ENCODE data around the gene EN1. TPM values are rescaled to one million over a fixed set of nuclear protein-coding genes. Genes with fewer than 3 reads are reported as not detected.

The EN1 gene
- polyA plus RNA-seq, 2 of the 4 experiments (the other 2 are of a cell fraction), result 0.06 to 0.92 TPM

GRCh38 chr2:118806797-118807667, 40.4 kb downstream of the EN1 start:
- FAIRE-seq (no peak), ATAC-seq (no peak)
- CTCF ChIA-PET, result interaction anchor here (1.2 to 1.4 kb wide), 3 partner anchors 10 to 17 kb away, joined by 3 to 4 read pairs (median 3); no protein-coding TSS in a partner anchor

GRCh38 chr2:118805064-118805690, 42.3 kb downstream of the EN1 start:
- WGBS (ENCODE audit: missing lambda C conversion rate), result 77% methylated on average over 9 of the region's 9 CpGs
- no peaks in the 10 kb centered on the region for H3K4me1 ChIP-seq
- no peak overlapping the region for H3K4me3 ChIP-seq
- POLR2A ChIA-PET, result no interaction called here
- H3K9me3 ChIP-seq, result no peaks in the 10 kb centered on the region
- DNase-seq (ENCODE audit: low read depth in 1 of 2, low spot score in 1 of 2), result no peak
- FAIRE-seq, result no peak
- CTCF ChIA-PET, result no interaction called here
- no peak overlapping the region for H3K27ac ChIP-seq
- ATAC-seq, result no peak
- H3K4me2 ChIP-seq, result no peak overlapping the region
- TF ChIP-seq EHF (CRISPR knock-in tag; IDR thresholded peaks at IDR 0.05), result no peak
- TF ChIP-seq EHMT2 (IDR thresholded peaks at IDR 0.05; ENCODE audit: low read depth), result no peak
- TF ChIP-seq MAZ (IDR thresholded peaks at IDR 0.05; ENCODE audit: borderline replicate concordance, low read depth, low read length), result no peak
- TF ChIP-seq, protein P1, sequence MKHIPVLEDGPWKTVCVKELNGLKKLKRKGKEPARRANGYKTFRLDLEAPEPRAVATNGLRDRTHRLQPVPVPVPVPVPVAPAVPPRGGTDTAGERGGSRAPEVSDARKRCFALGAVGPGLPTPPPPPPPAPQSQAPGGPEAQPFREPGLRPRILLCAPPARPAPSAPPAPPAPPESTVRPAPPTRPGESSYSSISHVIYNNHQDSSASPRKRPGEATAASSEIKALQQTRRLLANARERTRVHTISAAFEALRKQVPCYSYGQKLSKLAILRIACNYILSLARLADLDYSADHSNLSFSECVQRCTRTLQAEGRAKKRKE (CRISPR knock-in tag; IDR thresholded peaks at IDR 0.05; ENCODE audit: low read depth), result no peak
- TF ChIP-seq HEYL (CRISPR knock-in tag; IDR thresholded peaks at IDR 0.05), result no peak
- TF ChIP-seq FOSL2 (IDR thresholded peaks at IDR 0.05), result no peak
- TF ChIP-seq FOSL2 (CRISPR knock-in tag; IDR thresholded peaks at IDR 0.05), result no peak
- TF ChIP-seq RCOR1 (IDR thresholded peaks at IDR 0.05; ENCODE audit: low read depth, low read length), result no peak
- TF ChIP-seq TP53 (CRISPR knock-in tag; IDR thresholded peaks at IDR 0.05), result no peak
- TF ChIP-seq SMC3 (IDR thresholded peaks at IDR 0.05), result no peak
- no peak for TF ChIP-seq EP300 (IDR thresholded peaks at IDR 0.05)
- TF ChIP-seq ZNF302 (CRISPR knock-in tag; IDR thresholded peaks at IDR 0.05), result no peak

More at GRCh38 chr2:118806797-118807667, 40.4 kb downstream of the EN1 start:
- Histone ChIP-seq H3K4me2 (no peak overlapping the region), H3K27ac (no peak overlapping the region), H3K4me1 (no peaks in the 10 kb centered on the region), H3K9me3 (no peaks in the 10 kb centered on the region), H3K4me3 (no peak overlapping the region)
- no peak for TF ChIP-seq REST (IDR thresholded peaks at IDR 0.05)
- TF ChIP-seq FOSB (CRISPR knock-in tag; IDR thresholded peaks at IDR 0.05), result no peak
- TF ChIP-seq, protein P2, sequence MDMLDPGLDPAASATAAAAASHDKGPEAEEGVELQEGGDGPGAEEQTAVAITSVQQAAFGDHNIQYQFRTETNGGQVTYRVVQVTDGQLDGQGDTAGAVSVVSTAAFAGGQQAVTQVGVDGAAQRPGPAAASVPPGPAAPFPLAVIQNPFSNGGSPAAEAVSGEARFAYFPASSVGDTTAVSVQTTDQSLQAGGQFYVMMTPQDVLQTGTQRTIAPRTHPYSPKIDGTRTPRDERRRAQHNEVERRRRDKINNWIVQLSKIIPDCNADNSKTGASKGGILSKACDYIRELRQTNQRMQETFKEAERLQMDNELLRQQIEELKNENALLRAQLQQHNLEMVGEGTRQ (IDR thresholded peaks at IDR 0.05), result no peak
- TF ChIP-seq GATA3 (IDR thresholded peaks at IDR 0.05; ENCODE audit: borderline replicate concordance), result no peak
- TF ChIP-seq KDM1A (IDR thresholded peaks at IDR 0.05; ENCODE audit: low read depth), result no peak
- TF ChIP-seq RFX5 (IDR thresholded peaks at IDR 0.05), result no peak
- no peak for TF ChIP-seq HEYL (CRISPR knock-in tag; IDR thresholded peaks at IDR 0.05)
- no peak for TF ChIP-seq MAZ (IDR thresholded peaks at IDR 0.05; ENCODE audit: borderline replicate concordance, low read depth, low read length)
- no peak for TF ChIP-seq TFCP2L1 (CRISPR knock-in tag; IDR thresholded peaks at IDR 0.05)
- TF ChIP-seq CHD2 (IDR thresholded peaks at IDR 0.05; ENCODE audit: low read length, partially characterized antibody), result no peak
- no peak for TF ChIP-seq EP300 (IDR thresholded peaks at IDR 0.05)
- TF ChIP-seq CTCF (IDR thresholded peaks at IDR 0.05), result no peak
- no peak for TF ChIP-seq CEBPB (IDR thresholded peaks at IDR 0.05)
- POLR2A ChIA-PET, result no interaction called here
- 65% methylated on average over 22 of the region's 23 CpGs for WGBS (ENCODE audit: missing lambda C conversion rate)
- no peak for DNase-seq (ENCODE audit: low read depth in 1 of 2, low spot score in 1 of 2)

Measured in A549 (cell line).